Medulla oblongata (tissue), 1 donor: ENCODE measurements around the gene NGEF.

Experiments used
- DNase-seq: peaks from one replicate; pipeline ENCODE4 v3.0.0-alpha.2; 2015; ENCODE audit errors: extremely low spot score

The NGEF gene

DNA sequence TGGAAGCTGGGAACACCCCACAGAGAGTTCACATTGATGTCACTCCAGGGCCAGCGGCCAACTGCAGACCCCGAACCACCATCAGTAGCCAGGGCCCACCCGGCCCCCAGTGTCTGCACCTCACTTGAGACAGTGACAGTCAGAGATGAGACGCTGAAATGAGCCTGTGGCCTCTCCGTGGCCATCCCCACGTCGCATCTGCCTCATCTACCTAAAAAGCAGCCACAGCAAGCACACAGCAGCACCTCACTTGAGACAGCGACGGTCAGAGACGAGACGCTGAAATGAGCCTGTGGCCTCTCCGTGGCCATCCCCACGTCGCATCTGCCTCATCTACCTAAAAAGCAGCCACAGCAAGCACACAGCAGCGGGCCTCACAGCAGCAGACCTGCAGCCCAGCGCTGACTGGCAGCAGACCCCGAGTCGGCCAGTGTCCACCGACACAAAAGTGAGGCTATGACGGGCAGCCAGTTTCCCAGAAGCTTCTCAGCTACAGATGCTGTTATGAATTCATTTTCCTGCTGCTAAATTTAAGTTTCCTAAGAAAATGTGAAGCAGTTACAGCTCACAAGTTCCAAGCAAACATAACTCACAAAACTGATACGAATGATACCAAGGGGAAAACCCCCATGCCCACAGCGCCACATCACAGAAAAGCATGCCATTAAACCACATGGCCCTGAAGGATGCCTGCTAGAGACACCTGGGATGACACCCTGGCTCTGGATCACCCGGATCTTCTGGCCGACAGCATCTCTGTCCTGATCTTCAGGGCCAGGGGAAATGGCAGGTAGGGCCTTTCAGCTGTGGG, 115.3 kb downstream of the NGEF start:
- no peak for DNase-seq

- DNase-seq = no peak
Measured at GRCh38 chr2:232896720-232897597, 116.1 kb downstream of the NGEF start.

DNA sequence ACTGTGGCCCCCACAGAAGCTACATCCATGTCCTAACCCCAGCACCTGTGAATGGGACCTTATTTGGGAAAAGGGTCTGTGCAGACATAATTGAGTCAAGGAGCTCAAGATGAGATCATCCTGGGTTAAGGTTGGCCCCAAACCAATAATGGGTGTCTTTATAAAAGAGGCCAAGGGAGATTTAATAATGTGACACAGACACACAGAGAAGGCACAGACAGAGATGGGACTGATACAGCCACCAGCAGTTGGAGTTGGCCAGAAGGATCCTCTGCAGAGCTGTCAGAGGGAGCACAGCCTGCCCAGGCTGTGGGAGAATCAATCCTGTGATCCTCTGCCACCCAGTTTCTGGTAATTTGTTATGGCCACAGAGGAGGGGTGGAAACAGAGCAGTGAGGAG, 116.9 kb downstream of the NGEF start:
- no peak for DNase-seq

- DNase-seq = no peak
Measured at GRCh38 chr2:232894746-232895145, 118.3 kb downstream of the NGEF start.

- no peak for DNase-seq
Measured at GRCh38 chr2:232894251-232894650, 118.8 kb downstream of the NGEF start.

DNA sequence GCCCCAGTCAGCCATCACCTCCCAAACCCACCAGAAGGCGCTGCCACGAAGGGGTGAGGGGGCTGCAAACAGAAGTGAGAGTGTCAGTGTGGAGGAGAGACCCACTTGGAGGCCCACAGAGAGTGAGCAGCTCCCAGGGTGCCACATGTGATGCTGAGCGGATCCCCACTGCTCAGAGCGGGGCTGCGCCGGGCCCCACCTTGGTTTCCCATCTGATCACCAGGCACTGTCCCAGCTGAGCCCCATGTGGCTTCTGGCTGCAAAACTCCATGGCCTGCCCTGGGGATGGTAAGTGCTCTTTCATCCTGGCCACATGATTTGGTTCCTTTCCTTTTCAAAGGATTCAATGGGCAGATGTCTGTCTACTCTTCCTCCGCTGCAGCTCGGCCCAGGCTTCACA, 119.2 kb downstream of the NGEF start:
- DNase-seq = no peak

GRCh38 chr2:232892843-232893242, 120.2 kb downstream of the NGEF start:
- DNase-seq = no peak

GRCh38 chr2:232892221-232892620, 120.8 kb downstream of the NGEF start:
- no peak for DNase-seq

GRCh38 chr2:232891621-232892071, 121.4 kb downstream of the NGEF start:
- DNase-seq = no peak

GRCh38 chr2:232890896-232891601, 122.0 kb downstream of the NGEF start:
- DNase-seq = no peak

DNA sequence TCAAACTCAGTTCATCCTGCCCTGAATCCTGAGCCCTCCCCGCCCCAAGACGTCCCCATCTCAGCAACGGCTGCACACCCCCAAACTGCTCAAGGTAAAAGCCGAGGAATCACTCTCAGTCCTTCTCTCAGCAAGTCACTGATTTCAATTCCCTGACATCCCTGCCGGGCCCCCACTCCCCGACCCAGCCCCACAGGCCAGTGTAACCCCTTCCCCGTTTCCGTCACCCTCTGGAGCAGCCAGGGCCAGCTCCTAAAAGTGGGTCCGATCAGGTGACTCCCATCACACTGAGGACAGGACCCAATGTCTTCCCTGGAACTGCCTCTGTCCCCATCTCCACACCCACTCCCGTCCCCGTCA, 122.5 kb downstream of the NGEF start:
- DNase-seq = no peak

GRCh38 chr2:232889876-232890401, 123.1 kb downstream of the NGEF start:
- DNase-seq = no peak

DNA sequence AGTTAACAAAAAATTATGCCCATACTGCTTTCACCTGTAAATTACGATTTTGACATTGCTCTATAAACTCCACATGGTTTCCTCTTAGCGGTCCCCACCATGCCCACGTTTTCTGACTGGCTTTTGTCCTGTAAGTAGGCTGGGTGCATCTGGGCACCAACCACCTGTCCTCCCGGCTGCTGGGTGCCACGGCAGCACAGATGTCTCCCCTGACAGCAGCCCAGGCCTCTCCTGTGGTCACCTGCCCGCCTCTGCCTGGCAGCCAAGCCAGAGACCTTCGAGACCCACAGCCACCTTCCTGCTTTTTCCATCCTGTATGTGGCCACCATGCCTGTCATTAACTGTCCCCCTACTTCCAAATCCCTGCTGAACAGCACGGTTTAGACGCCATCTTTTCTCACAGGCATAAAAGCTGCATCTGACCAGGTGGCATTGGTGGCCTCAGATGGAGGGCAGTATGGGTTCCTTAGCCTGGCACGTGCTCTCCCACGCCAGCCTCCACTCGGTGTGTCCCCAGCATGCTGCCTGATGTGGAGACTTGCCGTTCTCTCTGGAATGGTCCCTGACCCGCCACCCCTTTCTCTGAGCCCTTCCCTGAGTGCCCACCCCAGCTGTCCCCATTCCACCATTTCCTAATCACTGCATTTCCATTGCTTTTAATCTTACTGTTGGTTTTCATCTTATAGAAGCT, 124.1 kb downstream of the NGEF start:
- no peak for DNase-seq

DNA sequence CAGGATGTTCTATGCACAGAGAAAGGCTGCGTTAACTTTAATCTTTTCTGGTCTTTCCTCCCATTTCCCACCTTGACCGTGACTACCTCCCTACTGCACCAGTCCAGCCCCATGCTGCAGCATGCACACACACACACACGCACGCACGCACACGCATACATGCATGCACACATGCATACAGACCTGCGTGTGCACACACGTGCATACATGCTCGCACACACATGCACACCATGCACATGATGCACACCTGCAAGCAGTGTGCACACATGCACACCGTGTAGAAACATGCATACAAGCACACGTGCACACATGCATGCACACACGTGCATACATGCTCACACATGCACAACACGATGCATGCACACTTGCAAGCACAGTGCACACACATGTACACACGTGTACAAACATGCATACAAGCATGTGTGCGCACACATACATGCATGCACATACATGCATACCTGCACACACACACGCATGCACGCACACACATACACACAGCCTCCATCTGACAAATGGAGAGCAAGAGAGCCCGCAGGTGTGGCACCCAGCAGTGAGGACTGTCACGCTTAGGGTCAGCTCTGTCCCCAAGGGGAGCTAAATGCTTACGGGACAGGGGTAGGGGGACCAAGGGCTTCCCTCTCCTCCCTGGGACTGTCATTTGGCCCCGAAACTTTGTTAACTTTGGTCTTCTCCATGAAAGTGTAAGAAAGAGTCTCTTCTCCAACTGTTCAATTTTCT, 124.8 kb downstream of the NGEF start:
- no peak for DNase-seq

DNA sequence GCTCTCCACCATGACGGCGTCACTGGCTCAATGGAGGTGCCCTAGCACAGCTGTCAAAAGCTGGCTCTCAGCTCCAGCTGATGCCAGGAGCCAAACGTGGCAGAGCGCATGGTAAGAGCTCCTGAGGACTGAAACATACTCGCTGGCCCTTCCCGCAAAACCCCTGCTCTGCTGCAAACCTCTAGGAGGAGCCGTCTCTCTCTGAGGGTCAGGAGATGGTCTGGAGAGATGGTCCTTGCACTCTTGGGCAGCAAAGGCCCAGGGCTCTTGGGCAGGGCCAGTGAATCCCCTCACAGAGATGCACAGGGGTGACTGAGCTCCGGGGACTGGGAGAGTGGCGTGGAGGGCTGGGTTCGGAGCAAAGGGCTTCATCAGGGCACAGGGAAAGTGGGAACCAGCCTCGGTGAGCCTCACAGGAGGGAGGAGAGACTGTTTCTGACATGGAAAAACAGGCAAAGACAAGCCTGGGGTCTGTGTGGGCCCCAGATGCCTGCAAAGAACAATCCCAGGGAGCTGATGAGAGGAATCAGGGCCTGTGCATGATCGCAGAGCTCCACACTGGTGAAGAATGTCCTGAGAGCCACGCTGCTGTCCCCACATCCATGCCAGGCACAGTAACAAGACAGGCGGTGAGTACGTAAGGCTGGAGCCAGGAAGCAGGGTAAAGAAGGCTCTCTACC, 125.7 kb downstream of the NGEF start:
- DNase-seq = no peak

- DNase-seq = no peak
Measured at GRCh38 chr2:232886632-232887031, 126.4 kb downstream of the NGEF start.

DNA sequence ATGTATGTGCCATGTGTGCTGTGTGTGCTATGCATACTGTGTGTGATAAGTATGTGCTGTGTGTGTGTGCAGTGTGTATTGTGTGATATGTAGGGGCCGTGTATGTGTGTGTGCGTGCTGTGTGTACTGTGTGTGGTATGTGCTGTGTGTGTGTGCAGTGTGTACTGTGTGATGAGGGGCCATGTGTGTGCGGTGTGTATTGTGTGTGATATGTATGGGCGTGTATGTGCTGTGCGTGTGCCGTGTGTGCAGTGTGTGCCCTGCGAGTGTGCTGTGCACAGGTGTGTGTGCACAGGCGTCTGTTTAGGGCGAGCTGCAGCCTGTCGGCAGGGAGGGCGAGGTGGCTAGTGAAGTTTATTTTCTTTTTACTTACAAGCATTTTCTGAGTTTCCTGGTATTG, 126.9 kb downstream of the NGEF start:
- DNase-seq = no peak

- DNase-seq = no peak
Measured at GRCh38 chr2:232885264-232885961, 127.6 kb downstream of the NGEF start.

- DNase-seq = no peak
Measured at GRCh38 chr2:232884549-232885263, 128.3 kb downstream of the NGEF start.
